OCI-LY3 (cell line): ENCODE measurements around the gene STPG3.

Experiments used
- H2AFZ ChIP-seq: fragments of 200-600, 300-600 bp; shearing (Covaris generic); 2 replicates; pipeline ENCODE4 v1.6.0; 2014; ENCODE audit warnings: antibody characterized with exemption, low read depth, low read length
- H3K27ac ChIP-seq: fragments of 200-600, 300-600 bp; sonication (generic); 2 replicates; pipeline ENCODE4 v1.5.1; 2014; ENCODE audit warnings: mild to moderate bottlenecking, low read length, moderate library complexity, mixed read lengths
- H3K27me3 ChIP-seq: fragments of 200-600, 300-600 bp; sonication (generic); 2 replicates; pipeline ENCODE4 v1.6.1; 2014; ENCODE audit warnings: low read depth, low read length, mixed read lengths
- H3K36me3 ChIP-seq: fragments of 200-600, 300-600 bp; sonication (generic); replicated peaks from 2 replicates; pipeline ENCODE3; 2014; ENCODE audit warnings: low read depth, low read length, mixed read lengths
- H3K4me1 ChIP-seq: fragments of 300-600, 200-600 bp; sonication (generic); 2 replicates; pipeline ENCODE4 v1.6.1; 2014; ENCODE audit warnings: low read length, mixed read lengths
- H3K4me2 ChIP-seq: fragments of 200-600, 300-600 bp; sonication (generic); 2 replicates; pipeline ENCODE4 v1.6.1; 2014; ENCODE audit warnings: low read length, mixed read lengths
- H3K4me3 ChIP-seq: fragments of 300-600, 200-600 bp; sonication (generic); 2 replicates; pipeline ENCODE4 v1.5.1; 2014; ENCODE audit warnings: antibody characterized with exemption, mild to moderate bottlenecking, low read length, moderate library complexity
- H3K79me2 ChIP-seq: fragments of 300-600, 200-600 bp; shearing (Covaris generic); 2 replicates; pipeline ENCODE4 v1.6.1; 2014; ENCODE audit warnings: mild to moderate bottlenecking, low read length, mixed read lengths
- H3K9ac ChIP-seq: fragments of 300-600, 200-600 bp; shearing (Covaris generic); 2 replicates; pipeline ENCODE4 v1.6.0; 2014; ENCODE audit warnings: mild to moderate bottlenecking, low read length, moderate library complexity
- H3K9me3 ChIP-seq: fragments of 200-600, 300-600 bp; shearing (Covaris generic); 2 replicates; pipeline ENCODE4 v1.6.1; 2014; ENCODE audit warnings: low read length, mixed read lengths; ENCODE audit not compliant: insufficient read depth
- H4K20me1 ChIP-seq: fragments of 200-600, 300-600 bp; sonication (generic); 2 replicates; pipeline ENCODE4 v1.6.1; 2016; ENCODE audit warnings: low read length, mixed read lengths; ENCODE audit not compliant: insufficient read depth
- EZH2phosphoT487 ChIP-seq: fragments of 200-600 bp; shearing (Covaris generic); IDR thresholded peaks from 2 replicates; pipeline ENCODE4 v1.6.1; 2018; ENCODE audit warnings: antibody characterized with exemption, mixed run types, low read depth
- TF ChIP-seq, protein P1 (sequence below): fragments of 200-600, 300-600 bp; sonication (generic); IDR thresholded peaks from 2 replicates; pipeline ENCODE4 v1.5.1; 2014; ENCODE audit warnings: antibody characterized with exemption, low read length, low read depth

STPG3 gene

DNA sequence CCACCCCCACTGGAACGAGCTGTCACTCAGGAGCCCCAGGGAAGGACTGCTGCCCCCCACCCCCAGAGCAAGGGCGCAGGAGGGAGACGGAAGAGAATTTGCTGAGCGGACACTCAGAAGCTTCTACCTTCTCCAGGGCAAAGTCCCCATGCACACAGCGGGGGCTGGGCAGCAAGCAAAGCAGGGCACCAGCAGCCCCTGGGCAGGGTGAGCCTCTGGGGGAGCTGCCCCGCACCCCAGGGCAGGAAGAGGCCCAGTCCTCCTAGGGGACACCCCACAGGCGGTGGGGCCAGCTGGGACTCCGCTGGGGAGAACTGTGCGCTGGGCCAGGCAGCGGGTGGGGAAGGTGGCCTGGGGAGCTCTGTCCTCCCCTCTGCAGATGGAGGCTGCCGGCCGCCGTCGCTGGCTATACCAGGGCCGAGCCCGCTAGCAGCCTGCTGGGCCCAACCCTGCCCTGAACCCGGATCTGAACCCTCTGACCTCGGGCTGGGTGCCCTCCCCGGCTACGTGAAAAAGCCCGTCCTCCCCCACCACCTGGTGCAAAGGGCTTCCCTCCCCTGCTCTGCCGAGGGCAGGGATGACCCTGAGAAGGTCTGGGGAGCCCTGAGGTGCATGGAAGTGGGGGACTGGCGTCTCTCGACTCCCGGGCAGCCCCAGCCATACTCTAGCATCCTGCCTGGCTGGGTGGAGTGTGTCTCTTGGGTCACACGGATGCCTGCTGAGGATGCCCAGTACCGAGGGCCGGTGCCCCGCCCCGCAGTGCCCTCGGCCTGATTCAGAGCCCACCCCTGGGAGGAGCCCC, 21.0 kb upstream of the STPG3 start:
- no peak overlapping the region for H2AFZ ChIP-seq
- H4K20me1 ChIP-seq = no peaks in the 10 kb centered on the region
- H3K9ac ChIP-seq = no peak overlapping the region
- TF ChIP-seq EZH2phosphoT487 = no peak
- TF ChIP-seq, protein P1, sequence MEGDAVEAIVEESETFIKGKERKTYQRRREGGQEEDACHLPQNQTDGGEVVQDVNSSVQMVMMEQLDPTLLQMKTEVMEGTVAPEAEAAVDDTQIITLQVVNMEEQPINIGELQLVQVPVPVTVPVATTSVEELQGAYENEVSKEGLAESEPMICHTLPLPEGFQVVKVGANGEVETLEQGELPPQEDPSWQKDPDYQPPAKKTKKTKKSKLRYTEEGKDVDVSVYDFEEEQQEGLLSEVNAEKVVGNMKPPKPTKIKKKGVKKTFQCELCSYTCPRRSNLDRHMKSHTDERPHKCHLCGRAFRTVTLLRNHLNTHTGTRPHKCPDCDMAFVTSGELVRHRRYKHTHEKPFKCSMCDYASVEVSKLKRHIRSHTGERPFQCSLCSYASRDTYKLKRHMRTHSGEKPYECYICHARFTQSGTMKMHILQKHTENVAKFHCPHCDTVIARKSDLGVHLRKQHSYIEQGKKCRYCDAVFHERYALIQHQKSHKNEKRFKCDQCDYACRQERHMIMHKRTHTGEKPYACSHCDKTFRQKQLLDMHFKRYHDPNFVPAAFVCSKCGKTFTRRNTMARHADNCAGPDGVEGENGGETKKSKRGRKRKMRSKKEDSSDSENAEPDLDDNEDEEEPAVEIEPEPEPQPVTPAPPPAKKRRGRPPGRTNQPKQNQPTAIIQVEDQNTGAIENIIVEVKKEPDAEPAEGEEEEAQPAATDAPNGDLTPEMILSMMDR = no peak
- H3K4me1 ChIP-seq = peaks cover 16% of the 10 kb centered on the region
- no peak overlapping the region for H3K4me2 ChIP-seq
- H3K36me3 ChIP-seq = no peaks in the 10 kb centered on the region
- H3K27me3 ChIP-seq = 0 out of 2 replicates have a peak, but pooled peaks cover 2% of the 10 kb centered on the region
- no peaks in the 10 kb centered on the region for H3K79me2 ChIP-seq
- no peak overlapping the region for H3K27ac ChIP-seq
- no peaks in the 10 kb centered on the region for H3K9me3 ChIP-seq
- no peak overlapping the region for H3K4me3 ChIP-seq

DNA sequence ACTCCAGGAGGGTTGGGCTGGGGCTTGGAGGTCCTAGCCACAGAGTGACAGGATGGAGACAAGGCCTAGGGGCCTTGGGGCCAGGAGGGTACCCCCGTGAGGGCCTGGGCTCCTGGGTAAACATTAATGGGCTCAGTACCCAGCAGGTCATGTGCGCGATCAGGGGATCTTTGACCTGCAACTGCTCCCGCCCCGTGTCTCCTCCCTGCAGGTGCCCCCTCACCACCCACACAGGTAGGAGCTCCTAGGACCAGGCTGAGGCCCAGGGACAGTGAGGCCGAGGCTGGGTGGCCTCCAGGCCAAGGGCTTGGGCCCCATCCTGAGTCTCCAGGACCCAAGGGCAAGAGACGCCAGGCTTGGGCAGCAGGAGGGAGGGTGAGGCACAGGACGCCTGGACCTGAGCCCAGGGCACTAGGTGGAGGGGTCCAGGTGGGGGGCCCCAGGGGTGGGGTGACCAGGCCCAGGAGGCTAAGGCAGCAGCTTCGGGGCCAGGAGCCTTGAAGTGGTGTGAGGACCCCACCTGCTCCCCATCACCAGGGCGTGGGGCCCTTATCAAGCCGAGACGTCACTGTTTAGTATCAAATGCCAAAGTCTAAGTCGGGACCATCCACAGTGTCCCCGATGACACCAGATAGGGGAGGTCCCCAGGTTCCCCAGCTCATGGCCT, 20.2 kb upstream of the STPG3 start, which contains the start of gene SLC34A3:
SLC34A3 (plus strand) TSS at position 197 of the 667 bp plus-strand sequence. CDS start 802 bp downstream, outside the sequence.
- Histone ChIP-seq H3K27me3 (0 out of 2 replicates have a peak, but pooled peaks cover 2% of the 10 kb centered on the region), H3K4me2 (no peak within 1 kb of the TSS), H3K4me3 (no peak within 1 kb of the TSS), H3K27ac (no peak within 1 kb of the TSS), H2AFZ (no peak within 1 kb of the TSS), H4K20me1 (no peaks in the 10 kb centered on the region), H3K79me2 (no peaks in the 10 kb centered on the region), H3K9ac (no peak within 1 kb of the TSS), H3K4me1 (peaks cover 24% of the 10 kb centered on the region), H3K9me3 (no peaks in the 10 kb centered on the region), H3K36me3 (no peaks in the 10 kb centered on the region)
- TF ChIP-seq EZH2phosphoT487 = no peak
- TF ChIP-seq, protein P1 = no peak

DNA sequence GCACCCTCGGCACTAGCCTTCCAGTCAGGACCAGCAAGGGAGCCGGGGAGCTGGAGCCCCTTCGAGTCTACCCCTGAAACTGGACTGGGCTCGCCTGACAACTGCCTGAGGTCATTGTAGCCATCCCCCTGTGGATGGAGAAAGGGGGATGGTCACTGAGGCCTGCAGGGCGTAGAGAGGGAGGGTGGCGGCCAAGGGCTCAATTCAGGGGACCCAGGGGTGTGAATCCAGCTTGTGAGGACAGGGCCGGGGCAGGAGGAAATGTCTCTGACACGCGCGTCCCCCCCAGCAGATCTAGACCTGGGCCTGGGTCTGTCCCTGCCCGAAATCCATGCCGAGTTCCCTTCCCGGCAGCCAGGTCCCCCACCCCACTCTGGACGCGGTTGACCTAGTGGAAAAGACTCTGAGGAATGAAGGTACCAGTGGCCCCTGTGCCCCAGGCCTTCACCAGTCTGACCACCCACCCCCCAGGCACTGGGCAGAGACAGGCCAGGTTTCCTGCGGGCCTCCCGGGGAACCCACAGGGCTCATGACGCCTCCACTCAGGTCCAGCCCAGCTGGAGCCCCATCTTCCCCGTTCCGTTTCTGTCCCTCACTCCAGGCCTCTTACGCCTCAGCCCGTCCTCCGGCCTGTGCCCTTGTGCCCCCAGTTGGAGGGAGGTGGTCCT, 19.6 kb upstream of the STPG3 start:
- no peak for TF ChIP-seq EZH2phosphoT487
- no peak overlapping the region for H3K4me2 ChIP-seq

DNA sequence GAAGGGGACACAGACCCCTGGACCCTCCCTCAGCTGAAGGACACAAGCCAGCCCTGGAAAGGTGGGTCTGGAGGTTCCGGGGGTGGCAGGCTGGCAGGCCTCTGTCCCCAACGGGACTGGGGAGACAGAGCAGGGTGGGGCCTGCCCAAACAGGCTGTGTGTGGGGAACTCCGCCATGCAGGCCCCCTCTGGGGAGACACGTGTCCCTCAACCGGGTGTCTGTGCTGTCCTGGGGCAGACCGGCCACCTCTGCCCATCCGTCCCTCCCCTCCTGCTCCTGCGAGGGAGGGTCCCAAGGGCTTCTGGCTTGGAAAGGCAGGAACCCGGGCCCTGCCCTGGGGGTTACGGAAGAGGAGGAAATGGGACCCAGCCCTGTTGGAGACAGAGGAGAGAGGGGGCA, 19.0 kb upstream of the STPG3 start:
- Histone ChIP-seq H3K27me3 (0 out of 2 replicates have a peak, but pooled peaks cover 2% of the 10 kb centered on the region), H3K4me1 (peaks cover 34% of the 10 kb centered on the region), H3K4me2 (no peak overlapping the region), H2AFZ (no peak overlapping the region), H3K4me3 (no peak overlapping the region), H3K9ac (no peak overlapping the region), H4K20me1 (no peaks in the 10 kb centered on the region), H3K36me3 (no peaks in the 10 kb centered on the region), H3K9me3 (no peaks in the 10 kb centered on the region), H3K27ac (no peak overlapping the region), H3K79me2 (0 out of 2 replicates have a peak, but pooled peaks cover under 1% of the 10 kb centered on the region)
- no peak for TF ChIP-seq EZH2phosphoT487
- TF ChIP-seq, protein P1 = no peak

More for the DNA sequence above, 19.6 kb upstream of the STPG3 start:
- no peak overlapping the region for H3K4me3 ChIP-seq
- no peak overlapping the region for H3K9ac ChIP-seq
- H4K20me1 ChIP-seq = no peaks in the 10 kb centered on the region
- 0 out of 2 replicates have a peak, but pooled peaks cover 2% of the 10 kb centered on the region for H3K27me3 ChIP-seq
- no peak overlapping the region for H3K27ac ChIP-seq
- no peaks in the 10 kb centered on the region for H3K36me3 ChIP-seq
- no peaks in the 10 kb centered on the region for H3K79me2 ChIP-seq
- no peaks in the 10 kb centered on the region for H3K9me3 ChIP-seq
- peaks cover 29% of the 10 kb centered on the region for H3K4me1 ChIP-seq
- no peak overlapping the region for H2AFZ ChIP-seq
